Frontal cortex (tissue), 4 donors: ENCODE results near the gene ECD. TPM values are rescaled to one million over a fixed set of nuclear protein-coding genes. Genes with fewer than 3 reads are reported as not detected.
"Not testable (repeated sequence)": the region's sequence is repeated elsewhere in the genome, so short reads cannot be mapped to it uniquely, and the experiment has no call there.

Experiments
- DNase-seq, 2 donors: peaks; one replicate each; pipeline ENCODE4 v3.0.0; 2012; ENCODE audit warnings: low spot score in 2 of 2
- FAIRE-seq: peaks from 2 replicates; lab custom pipeline; 2012; peaks lifted over from hg19 to GRCh38; lab: Jason Lieb, UNC
- small RNA-seq: library from RNA; depleted of rRNA; stranded (forward); fragments of <200 nt; gene quantifications from one replicate; pipeline ENCODE3, GENCODE V24; 2014
- total RNA-seq: library from RNA; depleted of rRNA; stranded (reverse); fragments of >200 nt; gene quantifications from one replicate; pipeline ENCODE4 v1.2.3, GENCODE V29; 2014
- donor health status: control.
- donor health status: control.
- donor health status: control.

Gene ECD
- total RNA-seq, 1 donor from 2014 or later, result 25.7 TPM

- not testable (repeated sequence) for FAIRE-seq, DNase-seq
Measured at GRCh38 chr10:73109248-73109652, 58.6 kb downstream of the ECD start.

- FAIRE-seq (no peak), DNase-seq (no peak)
Measured at GRCh38 chr10:73106301-73106700, 61.5 kb downstream of the ECD start.

- no peak for FAIRE-seq
- no peak for DNase-seq
Measured at GRCh38 chr10:73099141-73099540, 68.7 kb downstream of the ECD start.

GRCh38 chr10:73097305-73097670, 70.5 kb downstream of the ECD start:
- no peak for DNase-seq
- FAIRE-seq, result no peak

- FAIRE-seq (peak; percentile 57), DNase-seq (peak; percentile 88 to 95)
Measured at GRCh38 chr10:73096449-73097304, 71.1 kb downstream of the ECD start, which contains the start of gene P4HA1. Gene P4HA1, minus strand, starts transcription at chr10:73096866. Its CDS starts 21,983 bp downstream, at chr10:73074883.

- no peak for DNase-seq
- FAIRE-seq, result no peak
Measured at GRCh38 chr10:73096041-73096448, 71.8 kb downstream of the ECD start.

GRCh38 chr10:73095481-73096021, 72.3 kb downstream of the ECD start:
- DNase-seq, result peak in 1 of 2 donors; percentile 28
- FAIRE-seq, result no peak

- FAIRE-seq, result no peak
- DNase-seq, result no peak
Measured at GRCh38 chr10:73094986-73095480, 72.8 kb downstream of the ECD start.

- DNase-seq (no peak), FAIRE-seq (no peak)
Measured at GRCh38 chr10:73093922-73094850, 73.6 kb downstream of the ECD start.

GRCh38 chr10:73092830-73093229, 75.0 kb downstream of the ECD start:
- FAIRE-seq, result no peak
- no peak for DNase-seq

- DNase-seq (no peak), FAIRE-seq (no peak)
Measured at GRCh38 chr10:73088304-73088703, 79.5 kb downstream of the ECD start.

- no peak for DNase-seq
- FAIRE-seq, result no peak
Measured at GRCh38 chr10:73086816-73087215, 81.0 kb downstream of the ECD start.

GRCh38 chr10:73084209-73084608, 83.6 kb downstream of the ECD start:
- no peak for DNase-seq

More at GRCh38 chr10:73084209-73084608, 83.6 kb downstream of the ECD start:
- no peak for FAIRE-seq

Small RNA genes lying within 50 kb of the gene (small RNA-seq; reads per million reads assigned to genes)
- gene RF00019 (not detected), gene SNORA11F (1.3 reads per million, percentile 72 among the genes with 10 or more reads in this experiment)

Other genes starting within 250 kb of the ECD start
- gene PLA2G12B, start 213.2 kb downstream of the ECD start, total RNA-seq, result 0.41 TPM
- gene P4HA1, start 71.1 kb downstream of the ECD start, total RNA-seq, result 29.8 TPM
- 0.41 TPM for gene NUDT13, start 57.6 kb downstream of the ECD start, total RNA-seq
- 31.4 TPM for gene FAM149B1, start 111 bp upstream of the ECD start, total RNA-seq
- 79.1 TPM for gene DNAJC9, start 79.2 kb upstream of the ECD start, total RNA-seq
- gene MRPS16, start 84.6 kb upstream of the ECD start, total RNA-seq, result 126 TPM
- gene CFAP70, start 190.9 kb upstream of the ECD start, total RNA-seq, result 0.82 TPM
- gene ANXA7, start 246.1 kb upstream of the ECD start, total RNA-seq, result 25.7 TPM